GM12873 (cell line): Measurements from ENCODE around the gene SHLD1.

Source experiments
- TF ChIP-seq, protein P1 (sequence below): IDR thresholded peaks from 2 replicates; pipeline ENCODE4 v1.5.1; 2012; ENCODE audit warnings: low read depth, mild to moderate bottlenecking, moderate library complexity, low read length, control low read depth; ENCODE audit not compliant: insufficient read depth; ENCODE audit errors: missing control alignments

The SHLD1 gene

DNA sequence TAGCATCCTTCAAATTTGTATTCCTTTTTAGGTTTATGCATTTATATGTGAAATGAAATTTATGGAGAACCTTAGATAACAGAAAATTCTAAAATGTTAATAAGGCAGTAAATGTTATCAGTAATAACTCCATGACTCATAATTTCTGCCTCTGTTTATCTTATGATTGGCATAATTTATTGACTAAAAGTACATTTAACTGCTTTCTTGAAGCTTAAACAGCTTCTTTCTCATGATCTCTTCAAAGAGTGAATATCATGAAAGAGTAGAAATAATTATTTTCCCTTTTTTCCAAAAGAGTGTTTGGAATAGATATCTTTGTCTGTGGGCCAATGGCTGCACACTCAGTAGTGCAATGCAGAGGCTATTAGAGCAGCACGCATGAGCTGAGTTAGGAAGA is 91.3 kb downstream of the SHLD1 start:
- TF ChIP-seq, protein P1, sequence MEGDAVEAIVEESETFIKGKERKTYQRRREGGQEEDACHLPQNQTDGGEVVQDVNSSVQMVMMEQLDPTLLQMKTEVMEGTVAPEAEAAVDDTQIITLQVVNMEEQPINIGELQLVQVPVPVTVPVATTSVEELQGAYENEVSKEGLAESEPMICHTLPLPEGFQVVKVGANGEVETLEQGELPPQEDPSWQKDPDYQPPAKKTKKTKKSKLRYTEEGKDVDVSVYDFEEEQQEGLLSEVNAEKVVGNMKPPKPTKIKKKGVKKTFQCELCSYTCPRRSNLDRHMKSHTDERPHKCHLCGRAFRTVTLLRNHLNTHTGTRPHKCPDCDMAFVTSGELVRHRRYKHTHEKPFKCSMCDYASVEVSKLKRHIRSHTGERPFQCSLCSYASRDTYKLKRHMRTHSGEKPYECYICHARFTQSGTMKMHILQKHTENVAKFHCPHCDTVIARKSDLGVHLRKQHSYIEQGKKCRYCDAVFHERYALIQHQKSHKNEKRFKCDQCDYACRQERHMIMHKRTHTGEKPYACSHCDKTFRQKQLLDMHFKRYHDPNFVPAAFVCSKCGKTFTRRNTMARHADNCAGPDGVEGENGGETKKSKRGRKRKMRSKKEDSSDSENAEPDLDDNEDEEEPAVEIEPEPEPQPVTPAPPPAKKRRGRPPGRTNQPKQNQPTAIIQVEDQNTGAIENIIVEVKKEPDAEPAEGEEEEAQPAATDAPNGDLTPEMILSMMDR: no peak

DNA sequence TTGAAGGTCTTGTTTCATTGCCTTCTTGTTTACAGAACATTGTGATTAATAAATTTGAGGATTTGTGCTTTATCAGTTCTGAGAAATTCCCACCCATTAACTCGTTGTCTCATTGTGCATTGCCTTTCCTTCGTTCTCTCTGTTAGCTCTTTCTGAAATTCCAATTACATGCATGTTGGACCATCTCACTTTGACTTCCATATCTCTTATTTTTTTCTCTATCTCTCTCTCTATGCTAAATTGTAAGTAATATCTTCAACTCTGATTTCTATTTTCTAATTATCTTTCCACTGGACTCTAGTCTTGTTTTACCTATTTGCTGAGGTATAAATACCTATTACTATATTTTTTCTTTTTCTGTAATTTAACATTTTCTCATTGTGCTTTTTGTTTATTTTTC is 92.3 kb downstream of the SHLD1 start:
- TF ChIP-seq, protein P1: no peak

DNA sequence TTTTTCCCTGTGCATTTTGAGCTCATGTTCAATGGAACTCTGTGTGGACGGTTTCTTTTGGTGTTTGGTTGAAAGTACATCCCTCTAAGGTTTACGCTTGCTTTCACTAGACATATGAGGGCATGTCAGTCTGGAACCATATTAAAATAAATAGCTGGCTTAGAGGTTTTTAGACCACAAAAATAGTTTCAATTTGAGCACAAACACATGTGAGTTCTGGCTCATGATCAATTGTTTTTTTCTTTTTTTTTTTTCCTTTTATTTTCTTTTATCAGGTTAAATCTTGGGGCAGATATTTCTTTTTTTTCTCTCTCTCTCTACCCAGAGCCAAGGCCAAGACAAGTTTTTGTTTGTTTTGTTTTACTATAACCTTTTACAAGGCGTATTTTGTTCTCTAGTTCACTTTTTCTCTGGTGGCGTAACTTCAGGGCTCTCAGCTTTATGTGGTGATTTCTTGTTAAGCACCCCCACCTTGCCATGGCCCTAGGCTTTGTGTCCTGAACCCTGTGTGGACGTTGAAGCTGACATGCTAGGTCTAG is 92.9 kb downstream of the SHLD1 start:
- TF ChIP-seq, protein P1: no peak

DNA sequence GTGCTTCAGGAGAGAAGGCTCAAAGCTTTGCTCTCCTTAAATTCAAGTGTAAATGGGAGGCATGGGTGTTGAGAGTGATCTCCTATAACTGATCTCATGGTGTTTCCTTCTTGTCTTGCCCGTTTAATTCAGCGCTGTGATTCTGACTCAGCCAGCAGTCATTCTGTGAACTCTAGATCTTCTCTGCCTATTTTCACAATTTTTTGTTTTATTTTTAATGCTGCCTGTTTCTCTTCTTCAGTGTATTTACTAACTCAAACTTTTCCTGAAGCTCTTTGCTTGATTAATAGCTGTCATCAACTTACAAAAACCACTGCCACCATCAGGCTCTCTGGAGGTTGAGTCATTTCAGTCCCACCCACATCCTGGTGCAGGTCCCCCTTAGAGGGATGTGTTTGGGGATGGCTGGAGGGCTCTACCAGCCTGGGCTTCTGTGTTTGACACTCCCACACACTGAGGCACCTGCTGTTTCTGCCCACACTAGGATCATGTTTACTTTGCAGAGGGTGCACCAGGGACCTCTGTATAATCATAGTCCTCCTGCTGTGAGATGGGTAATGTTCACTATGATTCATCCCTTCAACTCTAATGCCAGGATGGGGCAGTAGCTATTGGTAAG is 94.0 kb downstream of the SHLD1 start:
- TF ChIP-seq, protein P1: no peak

DNA sequence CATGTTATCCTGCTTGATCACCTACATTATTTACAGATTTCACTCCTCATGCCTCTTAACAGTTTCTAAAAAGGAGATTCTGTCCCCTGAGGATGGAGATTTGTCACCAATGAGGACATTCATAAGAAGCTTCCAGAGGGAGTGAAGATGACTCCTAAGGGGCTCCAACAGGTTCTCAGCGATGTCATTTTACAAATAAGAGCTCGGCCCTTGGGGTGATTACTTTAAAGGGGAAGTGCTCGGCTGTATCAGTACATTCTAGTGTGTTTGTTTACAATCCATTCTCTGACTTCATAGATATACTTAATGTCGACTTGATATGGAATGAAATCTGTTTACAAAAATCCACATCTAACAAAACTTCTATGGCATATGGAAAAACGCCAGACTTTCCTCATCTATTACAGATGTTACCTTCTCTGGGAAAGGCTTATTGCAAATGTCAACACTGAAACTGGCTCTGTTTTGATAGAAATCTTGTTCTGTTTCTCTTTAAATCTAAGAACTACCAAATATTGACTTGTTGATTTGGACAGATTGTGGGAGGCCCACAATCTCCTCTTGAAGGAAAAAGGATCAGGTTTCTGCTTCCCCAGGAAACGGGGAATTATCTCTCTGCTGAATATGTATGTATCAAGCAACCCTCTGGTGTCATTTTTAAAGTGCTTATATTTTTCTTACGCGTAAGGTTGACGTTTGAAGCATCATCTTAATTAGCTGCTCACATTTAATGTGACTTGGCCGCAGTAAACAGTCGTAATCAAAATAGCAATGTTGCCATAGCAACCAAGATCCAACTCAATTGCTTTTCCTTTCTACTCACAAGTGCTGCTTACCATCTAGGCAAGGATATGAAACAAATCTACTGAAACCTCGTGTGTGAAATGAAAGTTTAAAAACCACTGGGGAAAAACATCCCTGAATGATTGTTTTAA is 95.7 kb downstream of the SHLD1 start:
- TF ChIP-seq, protein P1: no peak

DNA sequence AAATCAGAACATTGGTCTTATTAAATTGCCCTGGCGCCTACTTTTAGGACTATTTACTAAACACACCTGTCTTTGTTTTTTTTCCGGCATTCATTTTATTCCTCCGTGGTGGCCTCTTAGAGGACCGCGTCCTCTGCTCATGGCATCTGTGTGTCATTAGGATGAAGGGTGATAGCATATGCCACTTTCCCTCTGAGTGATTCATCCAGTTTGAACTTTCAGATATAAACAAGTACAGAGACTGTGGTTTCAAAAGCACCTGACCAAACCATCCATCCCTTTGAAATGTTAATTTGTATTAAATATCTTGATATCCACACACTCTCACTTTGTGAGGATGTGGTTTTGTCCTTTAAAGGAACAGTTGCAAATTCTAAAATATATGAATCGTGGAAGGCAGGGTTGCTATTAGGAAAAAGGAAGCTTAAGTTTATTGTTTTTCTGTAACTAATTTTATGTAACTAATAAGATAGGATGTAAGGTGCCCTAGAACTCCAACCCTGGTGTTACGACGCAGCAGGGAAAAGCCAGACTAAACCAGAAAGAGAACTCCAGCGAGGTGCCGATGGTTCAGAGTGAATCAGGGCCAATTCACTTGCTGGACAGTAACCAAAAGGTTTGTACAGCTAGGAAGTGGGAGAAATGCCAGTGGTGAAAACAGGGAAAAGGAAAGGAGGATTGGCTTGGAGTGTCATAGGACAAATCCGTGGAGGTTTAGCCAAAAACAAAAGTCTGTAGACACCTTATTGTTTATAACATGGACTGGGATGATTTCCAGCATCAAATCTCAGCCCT is 98.7 kb downstream of the SHLD1 start:
- TF ChIP-seq, protein P1: no peak
